22Rv1 (cell line): ENCODE measurements around the gene CENPP.

Source experiments
- ZFX ChIP-seq: fragments of 450-650 bp; IDR thresholded peaks from 2 replicates; pipeline ENCODE4 v1.6.1; 2017; ENCODE audit warnings: antibody characterized with exemption, borderline replicate concordance
- TF ChIP-seq, protein P1 (sequence below): fragments of 450-650 bp; IDR thresholded peaks from 2 replicates; pipeline ENCODE4 v1.5.1; 2017; ENCODE audit warnings: mild to moderate bottlenecking

DNA sequence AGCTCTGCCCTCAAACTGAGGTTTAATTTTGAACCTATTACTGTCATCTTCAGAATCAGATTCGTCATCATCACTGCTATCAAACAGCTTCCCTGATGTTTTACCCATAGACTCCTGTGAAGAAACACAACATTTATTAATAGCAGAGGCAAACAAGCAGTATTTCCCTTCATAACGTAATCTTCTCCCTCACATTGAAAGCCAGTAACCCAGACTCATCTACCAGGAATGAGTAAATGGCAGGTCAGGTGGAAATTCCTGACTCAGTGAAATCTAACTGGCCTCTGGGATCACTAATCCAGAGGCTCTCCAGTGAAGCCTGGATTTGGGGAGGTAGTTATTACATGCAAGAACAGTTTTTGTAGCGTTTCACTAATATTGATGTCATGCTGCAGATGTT, 15.2 kb upstream of the CENPP start:
- TF ChIP-seq, protein P1, sequence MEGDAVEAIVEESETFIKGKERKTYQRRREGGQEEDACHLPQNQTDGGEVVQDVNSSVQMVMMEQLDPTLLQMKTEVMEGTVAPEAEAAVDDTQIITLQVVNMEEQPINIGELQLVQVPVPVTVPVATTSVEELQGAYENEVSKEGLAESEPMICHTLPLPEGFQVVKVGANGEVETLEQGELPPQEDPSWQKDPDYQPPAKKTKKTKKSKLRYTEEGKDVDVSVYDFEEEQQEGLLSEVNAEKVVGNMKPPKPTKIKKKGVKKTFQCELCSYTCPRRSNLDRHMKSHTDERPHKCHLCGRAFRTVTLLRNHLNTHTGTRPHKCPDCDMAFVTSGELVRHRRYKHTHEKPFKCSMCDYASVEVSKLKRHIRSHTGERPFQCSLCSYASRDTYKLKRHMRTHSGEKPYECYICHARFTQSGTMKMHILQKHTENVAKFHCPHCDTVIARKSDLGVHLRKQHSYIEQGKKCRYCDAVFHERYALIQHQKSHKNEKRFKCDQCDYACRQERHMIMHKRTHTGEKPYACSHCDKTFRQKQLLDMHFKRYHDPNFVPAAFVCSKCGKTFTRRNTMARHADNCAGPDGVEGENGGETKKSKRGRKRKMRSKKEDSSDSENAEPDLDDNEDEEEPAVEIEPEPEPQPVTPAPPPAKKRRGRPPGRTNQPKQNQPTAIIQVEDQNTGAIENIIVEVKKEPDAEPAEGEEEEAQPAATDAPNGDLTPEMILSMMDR, result no peak
- no peak for TF ChIP-seq ZFX
